CD4-positive, alpha-beta memory T cell (primary cell): ENCODE measurements around the gene ESYT3. TPM values are rescaled to one million over a fixed set of nuclear protein-coding genes. Genes with fewer than 3 reads are reported as not detected.

Source experiments
- CTCF ChIA-PET: fragments of 350-600 bp; sonication (Branson Sonifier 250); formaldehyde crosslinking; loops from one replicate; lab custom pipeline; 2021; ENCODE audit warnings: inconsistent platforms; ENCODE audit not compliant: partially characterized antibody; lab: Charles Lee
- POLR2A ChIA-PET: fragments of 350-600 bp; sonication (Branson Sonifier 250); formaldehyde crosslinking; loops from one replicate; lab custom pipeline; 2021; ENCODE audit not compliant: partially characterized antibody; lab: Charles Lee
- DNase-seq, 5 donors: peaks; one replicate each; pipeline versions ENCODE4 v3.0.0 to v3.0.0-alpha.2; 2020 to 2022; ENCODE audit warnings: mixed read lengths in 1 of 5
- H3K27ac ChIP-seq: one replicate; pipeline ENCODE4 v1.7.0; 2013; ENCODE audit warnings: low read depth, low read length
- H3K27me3 ChIP-seq: 2 replicates; pipeline ENCODE4 v1.7.0; 2013; ENCODE audit warnings: mild to moderate bottlenecking, low read length, moderate library complexity; ENCODE audit not compliant: insufficient read depth
- H3K36me3 ChIP-seq: 2 replicates; pipeline ENCODE4 v1.7.0; 2013; ENCODE audit warnings: mild to moderate bottlenecking, low read length, moderate library complexity; ENCODE audit not compliant: insufficient read depth
- H3K4me1 ChIP-seq: 2 replicates; pipeline ENCODE4 v1.7.0; 2013; ENCODE audit warnings: mild to moderate bottlenecking, low read length, moderate library complexity; ENCODE audit not compliant: insufficient read depth
- H3K4me3 ChIP-seq, 2 donors: one replicate each; pipeline ENCODE4 v1.7.0; 2013; ENCODE audit warnings: low read length in 2 of 2, mild to moderate bottlenecking in 1 of 2
- H3K9me3 ChIP-seq, 2 donors: one replicate each; pipeline ENCODE4 v1.7.0; 2013; ENCODE audit warnings: low read length in 2 of 2, control low read depth in 1 of 2; ENCODE audit not compliant: control insufficient read depth in 1 of 2
- H3K27ac Mint-ChIP-seq, 7 donors: one replicate each; pipeline ENCODE4 v1.8.0; 2020 to 2021; ENCODE audit warnings: mixed read lengths in 7 of 7, mild to moderate bottlenecking in 6 of 7, inconsistent platforms in 3 of 7, moderate library complexity in 3 of 7
- H3K27me3 Mint-ChIP-seq, 2 donors: one replicate each; pipeline ENCODE4 v1.8.0; 2020 to 2021; ENCODE audit warnings: mixed read lengths in 2 of 2
- H3K36me3 Mint-ChIP-seq, 2 donors: one replicate each; pipeline ENCODE4 v1.8.0; 2020 to 2021; ENCODE audit warnings: mixed read lengths in 2 of 2, inconsistent platforms in 1 of 2, mild to moderate bottlenecking in 1 of 2
- H3K4me1 Mint-ChIP-seq, 4 donors: one replicate each; pipeline ENCODE4 v1.8.0; 2020 to 2021; ENCODE audit warnings: mixed read lengths in 4 of 4, mild to moderate bottlenecking in 1 of 4
- H3K4me3 Mint-ChIP-seq, 8 donors: one replicate each; pipeline ENCODE4 v1.8.0; 2020 to 2021; ENCODE audit warnings: mixed read lengths in 8 of 8, mild to moderate bottlenecking in 7 of 8, moderate library complexity in 6 of 8, inconsistent platforms in 3 of 8
- H3K9me3 Mint-ChIP-seq, 8 donors: one replicate each; pipeline ENCODE4 v1.8.0; 2020 to 2021; ENCODE audit warnings: mixed read lengths in 8 of 8, mild to moderate bottlenecking in 5 of 8, inconsistent platforms in 3 of 8, moderate library complexity in 1 of 8
- intact Hi-C: fragments of 100-400 bp; cut with micrococcal nuclease; formaldehyde crosslinking; loops from one replicate; pipeline ENCODE4 v1.15.1; 2023
- polyA plus RNA-seq, 2 donors: library from polyadenylated mRNA; unstranded; fragments of 300-500 nt; fragmentation: Illumina TruSeq; gene quantifications; one replicate each; pipeline ENCODE4 v1.2.3, GENCODE V29; 2021
- total RNA-seq, 2 experiments: library from RNA; stranded (reverse); gene quantifications; one replicate each; pipeline ENCODE4 v1.2.3, GENCODE V29; 2021

Gene ESYT3
- total and polyA plus RNA-seq, 4 experiments from 2014 or later, result 0.11 TPM; not detected in 3

DNA sequence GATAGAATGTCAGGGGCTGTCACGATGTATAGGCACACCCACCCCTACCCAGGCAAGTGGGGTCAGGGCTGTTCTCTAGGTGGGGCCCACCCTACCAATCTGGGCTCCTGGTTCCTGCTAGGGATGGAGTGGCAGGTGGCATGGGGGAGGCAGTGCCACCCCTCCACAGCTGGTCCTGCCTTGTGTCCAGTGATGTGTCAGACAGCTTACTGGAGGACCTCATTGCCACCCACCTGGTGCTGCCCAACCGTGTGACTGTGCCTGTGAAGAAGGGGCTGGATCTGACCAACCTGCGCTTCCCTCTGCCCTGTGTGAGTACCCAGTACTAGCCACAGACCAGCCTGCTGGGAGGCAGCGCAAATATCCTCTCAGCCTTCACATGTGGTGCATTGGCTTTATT, 27.5 kb downstream of the ESYT3 start:
- Mint-ChIP-seq H3K4me3 (no peak overlapping the region), H3K27ac (no peak overlapping the region), H3K9me3 (no peaks in the 10 kb centered on the region), H3K36me3 (no peaks in the 10 kb centered on the region), H3K4me1 (peaks cover 0 to 2% (median under 1%) of the 10 kb centered on the region in 4 donors), H3K27me3 (peaks cover 3 to 10% of the 10 kb centered on the region in 2 donors)
- no peaks in the 10 kb centered on the region for H3K4me1 ChIP-seq
- ChIA-PET CTCF (no interaction called here), POLR2A (no interaction called here)
- H3K27ac ChIP-seq, result no peak overlapping the region
- H3K27me3 ChIP-seq, result no peaks in the 10 kb centered on the region
- intact Hi-C loops, result no loop called here
- no peaks in the 10 kb centered on the region for H3K9me3 ChIP-seq
- no peaks in the 10 kb centered on the region for H3K36me3 ChIP-seq
- no peak overlapping the region for H3K4me3 ChIP-seq
- no peak for DNase-seq

DNA sequence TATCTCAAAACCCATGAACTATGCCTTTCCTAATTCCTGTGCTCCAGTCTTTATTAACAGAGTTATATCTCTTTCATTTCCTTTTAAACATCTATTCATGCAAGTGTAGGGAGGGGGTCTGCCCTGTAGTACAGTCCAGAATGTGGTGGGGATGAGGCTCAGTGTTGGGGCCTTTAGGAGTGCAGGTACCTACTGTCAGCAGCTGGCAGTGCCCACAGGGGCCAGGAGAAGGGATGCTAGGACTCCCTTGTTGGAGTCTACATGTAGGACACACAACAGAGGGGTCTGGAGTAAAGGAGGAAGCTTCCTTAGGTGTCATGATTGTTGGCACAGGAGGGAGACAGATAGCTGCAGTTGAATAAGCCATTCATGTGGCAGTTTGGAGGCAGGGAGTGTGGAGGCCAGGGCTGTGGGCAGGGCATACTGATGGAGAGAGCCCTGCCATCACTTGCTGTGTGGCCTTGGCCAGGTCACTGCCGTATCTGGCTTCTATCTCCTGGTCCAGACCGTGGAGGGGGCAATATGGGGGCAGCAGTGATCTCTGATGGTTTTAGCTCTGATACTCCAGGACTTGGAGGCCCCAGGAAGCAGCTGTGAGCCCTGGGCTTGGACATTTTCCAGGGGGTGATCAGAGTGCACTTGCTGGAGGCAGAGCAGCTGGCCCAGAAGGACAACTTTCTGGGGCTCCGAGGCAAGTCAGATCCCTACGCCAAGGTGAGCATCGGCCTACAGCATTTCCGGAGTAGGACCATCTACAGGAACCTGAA, 29.5 kb downstream of the ESYT3 start:
- H3K9me3 Mint-ChIP-seq, result no peaks in the 10 kb centered on the region
- no peaks in the 10 kb centered on the region for H3K27me3 ChIP-seq
- no peaks in the 10 kb centered on the region for H3K9me3 ChIP-seq
- no peak overlapping the region for H3K4me3 Mint-ChIP-seq
- H3K27me3 Mint-ChIP-seq, result peaks cover 6 to 18% of the 10 kb centered on the region in 2 donors
- H3K36me3 ChIP-seq, result no peaks in the 10 kb centered on the region
- ChIA-PET POLR2A (no interaction called here), CTCF (interaction anchor here (0.6 to 1.1 kb wide), 2 partner anchors 46 to 118 kb away, joined by 3 to 4 read pairs; no protein-coding TSS in a partner anchor)
- H3K4me3 ChIP-seq, result no peak overlapping the region
- no peaks in the 10 kb centered on the region for H3K4me1 ChIP-seq
- H3K27ac ChIP-seq, result no peak overlapping the region
- intact Hi-C loops, result no loop called here
- H3K27ac Mint-ChIP-seq, result no peak overlapping the region
- no peaks in the 10 kb centered on the region for H3K4me1 Mint-ChIP-seq
- H3K36me3 Mint-ChIP-seq, result no peaks in the 10 kb centered on the region
- DNase-seq, result no peak

DNA sequence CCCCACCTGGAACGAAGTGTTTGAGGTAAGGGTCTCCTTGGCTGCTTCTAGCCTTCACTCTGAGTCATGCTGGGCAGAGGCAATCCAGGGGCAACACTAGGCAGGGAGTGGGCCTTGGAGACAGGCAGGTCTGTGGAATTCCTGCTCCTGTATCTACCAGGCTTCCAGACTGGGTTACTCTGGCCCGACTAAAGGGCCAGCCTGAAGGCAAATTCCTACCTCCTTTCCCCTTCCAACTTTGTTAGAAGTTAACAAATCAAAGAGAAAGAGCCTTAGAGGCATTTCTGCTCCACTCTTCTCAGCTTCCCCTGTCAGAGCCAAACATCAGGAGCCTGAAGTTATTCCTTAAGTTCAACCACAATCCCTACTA, 30.1 kb downstream of the ESYT3 start:
- H3K9me3 Mint-ChIP-seq, result no peaks in the 10 kb centered on the region
- DNase-seq, result no peak
- no peaks in the 10 kb centered on the region for H3K4me1 Mint-ChIP-seq
- H3K9me3 ChIP-seq, result no peaks in the 10 kb centered on the region
- no peak overlapping the region for H3K27ac ChIP-seq
- H3K36me3 ChIP-seq, result no peaks in the 10 kb centered on the region
- ChIA-PET CTCF (interaction anchor here (1.1 kb wide), 1 partner anchor 47 kb away, joined by 3 read pairs; no protein-coding TSS in a partner anchor), POLR2A (no interaction called here)
- no peak overlapping the region for H3K27ac Mint-ChIP-seq
- no peaks in the 10 kb centered on the region for H3K27me3 ChIP-seq
- H3K4me3 ChIP-seq, result no peak overlapping the region
- peaks cover 6 to 18% of the 10 kb centered on the region in 2 donors for H3K27me3 Mint-ChIP-seq
- H3K36me3 Mint-ChIP-seq, result no peaks in the 10 kb centered on the region
- no peak overlapping the region for H3K4me3 Mint-ChIP-seq
- intact Hi-C loops, result no loop called here
- no peaks in the 10 kb centered on the region for H3K4me1 ChIP-seq

DNA sequence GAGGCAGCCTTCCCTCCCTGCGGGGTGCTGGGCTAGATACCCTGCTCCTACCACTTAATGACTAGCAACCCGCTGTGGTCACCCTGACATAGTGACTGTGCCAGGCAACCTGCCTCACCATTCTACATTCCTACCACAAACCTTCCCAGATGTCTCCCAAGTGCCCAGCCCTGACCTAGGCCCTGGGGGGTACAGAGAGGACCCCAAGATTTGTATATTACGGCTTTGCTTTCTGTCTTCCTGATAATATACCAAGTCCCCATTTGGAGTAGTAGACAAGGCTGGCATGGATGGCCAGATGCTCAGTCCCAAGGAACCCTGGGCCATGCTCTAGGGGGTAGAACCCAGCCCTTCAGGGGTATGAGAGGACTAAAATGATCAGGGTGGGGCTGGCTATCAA, 31.0 kb downstream of the ESYT3 start:
- Histone ChIP-seq H3K27me3 (no peaks in the 10 kb centered on the region), H3K27ac (no peak overlapping the region), H3K36me3 (no peaks in the 10 kb centered on the region), H3K9me3 (no peaks in the 10 kb centered on the region), H3K4me3 (no peak overlapping the region), H3K4me1 (no peaks in the 10 kb centered on the region)
- POLR2A ChIA-PET, result no interaction called here
- Mint-ChIP-seq H3K27ac (no peak overlapping the region), H3K4me3 (no peak overlapping the region), H3K9me3 (no peaks in the 10 kb centered on the region), H3K27me3 (peaks cover 6 to 18% of the 10 kb centered on the region in 2 donors), H3K4me1 (no peaks in the 10 kb centered on the region), H3K36me3 (no peaks in the 10 kb centered on the region)
- CTCF ChIA-PET, result interaction anchor here (1.4 kb wide), 1 partner anchor 14 kb away, joined by 3 read pairs; no protein-coding TSS in a partner anchor
- DNase-seq, result no peak
- intact Hi-C loops, result no loop called here

DNA sequence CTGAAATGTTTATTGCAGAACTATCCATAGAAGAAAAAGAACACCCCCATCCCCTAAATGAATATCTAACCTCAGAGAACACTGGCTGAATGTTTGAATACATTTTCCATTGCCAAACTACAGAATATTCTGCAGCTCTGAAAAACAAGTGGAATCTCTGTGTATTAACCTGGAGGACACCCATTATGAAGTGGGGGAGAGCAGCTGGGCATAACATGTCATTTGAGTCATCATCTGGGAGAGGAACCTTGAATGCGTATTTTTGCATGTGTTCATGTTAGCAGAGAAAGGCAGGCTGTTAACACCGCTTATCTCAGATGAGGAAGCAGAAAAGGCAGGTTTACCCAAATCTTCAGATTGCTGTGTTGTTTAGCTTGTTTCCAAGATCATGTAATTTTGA, 31.5 kb downstream of the ESYT3 start:
- no peaks in the 10 kb centered on the region for H3K9me3 ChIP-seq
- intact Hi-C loops, result no loop called here
- no peak for DNase-seq
- Mint-ChIP-seq H3K36me3 (no peaks in the 10 kb centered on the region), H3K27ac (no peak overlapping the region), H3K4me1 (no peaks in the 10 kb centered on the region), H3K9me3 (no peaks in the 10 kb centered on the region), H3K27me3 (peaks cover 6 to 18% of the 10 kb centered on the region in 2 donors), H3K4me3 (no peak overlapping the region)
- H3K27me3 ChIP-seq, result no peaks in the 10 kb centered on the region
- no peak overlapping the region for H3K27ac ChIP-seq
- no peak overlapping the region for H3K4me3 ChIP-seq
- no peaks in the 10 kb centered on the region for H3K4me1 ChIP-seq
- no peaks in the 10 kb centered on the region for H3K36me3 ChIP-seq
- ChIA-PET POLR2A (no interaction called here), CTCF (interaction anchor here (0.6 to 1.4 kb wide), 2 partner anchors 9 to 13 kb away, joined by 3 read pairs; no protein-coding TSS in a partner anchor)

DNA sequence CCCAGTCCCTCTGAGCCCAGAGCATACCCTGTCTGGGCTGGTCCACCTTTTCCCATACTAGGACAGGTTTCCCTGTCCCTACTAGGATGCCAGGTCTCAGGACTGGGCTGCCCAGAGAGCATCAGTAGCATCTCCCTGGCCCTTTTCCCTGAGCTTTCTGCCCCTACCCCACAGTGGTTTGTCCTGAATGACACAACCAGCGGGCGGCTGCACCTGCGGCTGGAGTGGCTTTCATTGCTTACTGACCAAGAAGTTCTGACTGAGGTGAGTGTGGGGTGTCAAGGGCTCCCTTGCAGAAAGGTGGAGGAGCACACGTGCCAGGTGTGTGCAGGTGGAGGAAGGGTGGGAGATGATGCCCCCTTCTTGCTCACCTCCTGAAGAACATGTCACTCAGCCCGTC, 33.5 kb downstream of the ESYT3 start:
- no peaks in the 10 kb centered on the region for H3K36me3 ChIP-seq
- Mint-ChIP-seq H3K27me3 (peaks cover 3 to 16% of the 10 kb centered on the region in 2 donors), H3K27ac (no peak overlapping the region), H3K4me3 (no peak overlapping the region), H3K9me3 (no peaks in the 10 kb centered on the region), H3K36me3 (no peaks in the 10 kb centered on the region), H3K4me1 (no peaks in the 10 kb centered on the region)
- CTCF ChIA-PET, result no interaction called here
- H3K4me3 ChIP-seq, result no peak overlapping the region
- H3K27me3 ChIP-seq, result no peaks in the 10 kb centered on the region
- POLR2A ChIA-PET, result no interaction called here
- H3K27ac ChIP-seq, result no peak overlapping the region
- intact Hi-C loops, result no loop called here
- H3K9me3 ChIP-seq, result no peaks in the 10 kb centered on the region
- no peaks in the 10 kb centered on the region for H3K4me1 ChIP-seq
- no peak for DNase-seq

DNA sequence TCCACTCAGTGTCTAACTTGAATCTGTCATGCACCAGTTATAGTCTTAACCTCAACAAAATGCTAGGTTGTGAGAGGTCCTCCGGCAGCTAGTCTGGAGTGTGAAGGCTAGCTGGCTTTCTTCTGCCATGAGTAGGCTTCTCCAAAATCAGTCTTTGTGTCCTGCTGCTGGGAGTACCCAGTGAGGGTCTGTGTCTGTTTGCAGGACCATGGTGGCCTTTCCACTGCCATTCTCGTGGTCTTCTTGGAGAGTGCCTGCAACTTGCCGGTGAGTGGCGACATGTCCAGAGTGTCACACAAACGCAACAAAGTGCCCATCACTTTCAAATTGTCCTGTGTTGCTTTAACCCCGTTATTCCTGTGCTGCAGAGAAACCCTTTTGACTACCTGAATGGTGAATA, 34.0 kb downstream of the ESYT3 start:
- Histone ChIP-seq H3K4me1 (no peaks in the 10 kb centered on the region), H3K36me3 (no peaks in the 10 kb centered on the region), H3K4me3 (no peak overlapping the region), H3K27me3 (no peaks in the 10 kb centered on the region), H3K27ac (no peak overlapping the region), H3K9me3 (no peaks in the 10 kb centered on the region)
- intact Hi-C loops, result no loop called here
- H3K4me3 Mint-ChIP-seq, result no peak overlapping the region
- H3K4me1 Mint-ChIP-seq, result no peaks in the 10 kb centered on the region
- POLR2A ChIA-PET, result no interaction called here
- peaks cover 3 to 13% of the 10 kb centered on the region in 2 donors for H3K27me3 Mint-ChIP-seq
- peaks cover 0 to 2% (median 0%) of the 10 kb centered on the region in 8 donors for H3K9me3 Mint-ChIP-seq
- no peak for DNase-seq
- CTCF ChIA-PET, result no interaction called here
- H3K36me3 Mint-ChIP-seq, result no peaks in the 10 kb centered on the region
- H3K27ac Mint-ChIP-seq, result no peak overlapping the region
